Fibroblast of skin of right quadriceps (primary cell): ENCODE measurements around the gene LAYN.

ENCODE experiments used
- DNase-seq: peaks from one replicate; pipeline ENCODE4 v3.0.0-alpha.2; 2013

Gene LAYN

GRCh38 chr11:111598559-111598958 is 58.0 kb downstream of the LAYN start:
- DNase-seq: peak; percentile 68

GRCh38 chr11:111601636-111601978 is 61.1 kb downstream of the LAYN start:
- peak; percentile 2 for DNase-seq

GRCh38 chr11:111601979-111602864 is 61.7 kb downstream of the LAYN start, which contains the start of gene SIK2:
Gene SIK2 (plus strand): TSS chr11:111602449. CDS start chr11:111602564, 115 bp downstream.
- DNase-seq: peak; percentile 97

- peak; percentile 13 for DNase-seq
Measured at GRCh38 chr11:111602865-111603610, 62.5 kb downstream of the LAYN start.

GRCh38 chr11:111603611-111604130 is 63.2 kb downstream of the LAYN start:
- no peak for DNase-seq

- peak; percentile 48 for DNase-seq
Measured at GRCh38 chr11:111604392-111605009, 64.0 kb downstream of the LAYN start.

- DNase-seq: no peak
Measured at GRCh38 chr11:111605681-111606080, 65.2 kb downstream of the LAYN start.

GRCh38 chr11:111606986-111607385 is 66.5 kb downstream of the LAYN start:
- no peak for DNase-seq

GRCh38 chr11:111607751-111608150 is 67.2 kb downstream of the LAYN start:
- no peak for DNase-seq
